CD8-positive, alpha-beta memory T cell (primary cell): Measurements from ENCODE around the gene PLXND1. TPM values are rescaled to one million over a fixed set of nuclear protein-coding genes. Genes with fewer than 3 reads are reported as not detected.

Experiments
- CTCF ChIA-PET: fragments of 350-600 bp; sonication (Branson Sonifier 250); formaldehyde crosslinking; loops from one replicate; lab custom pipeline; 2021; ENCODE audit warnings: antibody characterized with exemption; lab: Charles Lee
- POLR2A ChIA-PET: fragments of 350-600 bp; sonication (Branson Sonifier 250); formaldehyde crosslinking; loops from one replicate; lab custom pipeline; 2021; ENCODE audit warnings: antibody characterized with exemption; lab: Charles Lee
- DNase-seq, 5 donors: peaks; one replicate each; pipeline versions ENCODE4 v3.0.0 to v3.0.0-alpha.2; 2020 to 2022; ENCODE audit warnings: mixed read lengths in 1 of 5
- H3K27ac ChIP-seq: one replicate; pipeline ENCODE4 v1.7.0; 2013; ENCODE audit warnings: low read depth, mild to moderate bottlenecking, low read length, moderate library complexity
- H3K27me3 ChIP-seq: 2 replicates; pipeline ENCODE4 v1.7.0; 2013; ENCODE audit warnings: low read length, mild to moderate bottlenecking; ENCODE audit not compliant: insufficient read depth, poor library complexity, severe bottlenecking
- H3K36me3 ChIP-seq: 2 replicates; pipeline ENCODE4 v1.7.0; 2013; ENCODE audit warnings: mild to moderate bottlenecking, low read length, moderate library complexity; ENCODE audit not compliant: insufficient read depth
- H3K4me1 ChIP-seq: 2 replicates; pipeline ENCODE4 v1.7.0; 2013; ENCODE audit warnings: mild to moderate bottlenecking, low read length, moderate library complexity; ENCODE audit not compliant: insufficient read depth
- H3K4me3 ChIP-seq: 2 replicates; pipeline ENCODE4 v1.7.0; 2013; ENCODE audit warnings: mild to moderate bottlenecking, low read length
- H3K9me3 ChIP-seq: 2 replicates; pipeline ENCODE4 v1.7.0; 2013; ENCODE audit warnings: mild to moderate bottlenecking, low read length
- H3K27ac Mint-ChIP-seq, 8 donors: one replicate each; pipeline ENCODE4 v1.8.0; 2020 to 2021; ENCODE audit warnings: mixed read lengths in 8 of 8, mild to moderate bottlenecking in 6 of 8, inconsistent platforms in 3 of 8, moderate library complexity in 3 of 8
- H3K27me3 Mint-ChIP-seq, 2 donors: one replicate each; pipeline ENCODE4 v1.8.0; 2020 to 2021; ENCODE audit warnings: mixed read lengths in 2 of 2, mild to moderate bottlenecking in 1 of 2, moderate library complexity in 1 of 2
- H3K36me3 Mint-ChIP-seq, 3 donors: one replicate each; pipeline ENCODE4 v1.8.0; 2020 to 2021; ENCODE audit warnings: mixed read lengths in 3 of 3, inconsistent platforms in 1 of 3, mild to moderate bottlenecking in 1 of 3
- H3K4me1 Mint-ChIP-seq, 3 donors: one replicate each; pipeline ENCODE4 v1.8.0; 2020 to 2021; ENCODE audit warnings: mixed read lengths in 3 of 3, inconsistent platforms in 1 of 3, mild to moderate bottlenecking in 1 of 3
- H3K4me3 Mint-ChIP-seq, 7 donors: one replicate each; pipeline ENCODE4 v1.8.0; 2020 to 2021; ENCODE audit warnings: mixed read lengths in 7 of 7, mild to moderate bottlenecking in 6 of 7, moderate library complexity in 4 of 7, inconsistent platforms in 2 of 7
- H3K9me3 Mint-ChIP-seq, 5 donors: one replicate each; pipeline ENCODE4 v1.8.0; 2020 to 2022; ENCODE audit warnings: mixed read lengths in 5 of 5, mild to moderate bottlenecking in 3 of 5, moderate library complexity in 2 of 5, inconsistent platforms in 1 of 5
- polyA plus RNA-seq: library from polyadenylated mRNA; unstranded; fragments of 300-500 nt; fragmentation: Illumina TruSeq; gene quantifications from one replicate; pipeline ENCODE4 v1.2.3, GENCODE V29; 2021
- total RNA-seq, 2 experiments: library from RNA; stranded (reverse); gene quantifications; one replicate each; pipeline ENCODE4 v1.2.3, GENCODE V29; 2021

The PLXND1 gene
- total and polyA plus RNA-seq, 3 experiments from 2014 or later: 12.1 to 17.3 (median 15.2) TPM

DNA sequence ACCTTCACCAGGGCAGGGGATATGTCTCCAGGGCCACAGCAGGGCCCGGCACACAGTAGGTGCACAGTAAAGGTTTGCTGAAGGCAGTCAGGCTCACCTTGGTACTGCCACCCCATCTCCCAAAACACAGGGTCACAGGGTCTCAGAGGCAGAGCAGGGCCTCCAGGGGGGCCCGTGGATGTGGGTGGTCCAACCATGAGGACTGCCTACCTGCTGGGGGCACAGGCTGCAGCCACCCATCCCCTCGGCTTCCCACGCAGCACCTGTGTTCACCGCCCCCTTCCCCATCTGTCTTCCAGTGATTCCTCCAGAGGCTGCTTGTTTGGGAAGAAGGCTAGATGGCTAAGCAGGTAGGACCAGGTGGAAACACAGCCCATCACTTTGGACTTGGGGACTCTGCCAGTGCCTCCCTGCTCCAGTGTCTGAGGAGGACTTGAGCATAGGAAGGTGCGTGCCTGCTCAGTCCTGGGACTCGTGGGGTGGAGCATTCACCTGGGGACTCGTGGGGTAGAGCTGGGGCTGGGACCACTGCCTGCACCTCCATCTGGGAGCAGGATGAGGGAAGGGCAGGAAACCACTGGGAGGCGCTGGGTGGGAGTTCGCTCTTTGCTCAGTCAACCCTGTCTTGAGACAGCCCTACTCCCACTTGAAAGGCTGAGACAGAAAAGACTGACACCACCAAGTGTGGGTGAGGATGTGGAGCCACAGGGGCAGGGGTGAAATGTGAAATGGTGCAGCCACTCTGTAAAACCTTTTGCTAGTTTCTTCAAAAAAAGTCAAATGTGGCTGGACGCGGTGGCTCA lies 18.8 kb upstream of the PLXND1 start:
- no peaks in the 10 kb centered on the region for H3K9me3 Mint-ChIP-seq
- H3K27me3 ChIP-seq: no peaks in the 10 kb centered on the region
- ChIA-PET CTCF (interaction anchor here (1.2 to 4.1 kb wide), 3 partner anchors 135 to 202 kb away, joined by 4 to 31 read pairs (median 6); no protein-coding TSS in a partner anchor), POLR2A (interaction anchor here (0.8 kb wide), 1 partner anchor 28 kb away, joined by 6 read pairs; no protein-coding TSS in a partner anchor)
- no peak for DNase-seq
- H3K36me3 ChIP-seq: no peaks in the 10 kb centered on the region
- H3K27ac Mint-ChIP-seq: peak overlapping the region in 2 of 8 donors; percentile 12 to 29
- H3K27ac ChIP-seq: no peak overlapping the region
- H3K4me1 Mint-ChIP-seq: peaks cover 16 to 22% (median 20%) of the 10 kb centered on the region in 3 donors
- no peaks in the 10 kb centered on the region for H3K36me3 Mint-ChIP-seq
- no peak overlapping the region for H3K4me3 ChIP-seq
- H3K9me3 ChIP-seq: no peaks in the 10 kb centered on the region
- H3K27me3 Mint-ChIP-seq: peaks cover 0 to 1% of the 10 kb centered on the region in 2 donors
- H3K4me1 ChIP-seq: peaks cover 13% of the 10 kb centered on the region
- peak overlapping the region in 5 of 7 donors; percentile 26 to 85 (median 56) for H3K4me3 Mint-ChIP-seq

DNA sequence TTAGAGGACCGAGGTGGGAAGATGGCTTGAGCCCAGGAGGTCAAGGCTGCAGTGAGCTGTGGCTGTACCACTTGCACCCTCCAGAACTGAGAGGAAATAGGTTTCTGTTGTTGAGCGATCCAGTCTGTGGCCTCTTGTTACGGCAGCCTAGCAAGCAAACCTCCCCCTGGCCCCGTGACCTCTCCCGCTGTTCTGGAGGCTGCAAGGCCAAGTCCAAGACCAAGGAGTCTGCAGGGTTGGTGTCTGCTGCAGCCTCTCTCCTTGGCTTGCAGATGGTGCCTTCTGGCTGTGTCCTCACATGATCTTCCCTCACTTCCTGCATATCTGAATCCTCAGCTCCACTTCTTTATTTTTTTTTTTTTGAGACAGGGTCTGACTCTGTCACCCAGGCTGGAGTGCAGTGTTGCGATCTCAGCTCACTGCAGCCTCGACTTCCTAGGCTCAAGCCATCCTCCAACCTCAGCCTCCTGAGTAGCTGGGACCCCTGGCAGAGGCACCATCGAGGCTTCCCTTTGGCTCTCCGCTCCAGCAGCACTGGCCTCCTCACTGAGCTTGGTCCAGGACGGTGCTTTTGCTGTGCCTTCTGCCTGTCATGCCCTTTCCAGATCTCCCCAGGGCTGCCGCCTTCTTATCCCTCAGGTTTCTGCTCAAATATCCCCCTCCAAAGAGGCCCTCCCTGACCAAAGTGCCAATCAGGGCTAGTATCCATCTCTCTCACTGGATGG lies 18.0 kb upstream of the PLXND1 start:
- Mint-ChIP-seq H3K27me3 (peaks cover 0 to 1% of the 10 kb centered on the region in 2 donors), H3K9me3 (no peaks in the 10 kb centered on the region), H3K36me3 (no peaks in the 10 kb centered on the region), H3K4me1 (peaks cover 16 to 22% (median 20%) of the 10 kb centered on the region in 3 donors), H3K27ac (no peak overlapping the region), H3K4me3 (no peak overlapping the region)
- Histone ChIP-seq H3K4me1 (peaks cover 13% of the 10 kb centered on the region), H3K27ac (no peak overlapping the region), H3K36me3 (no peaks in the 10 kb centered on the region), H3K4me3 (no peak overlapping the region), H3K9me3 (no peaks in the 10 kb centered on the region), H3K27me3 (no peaks in the 10 kb centered on the region)
- ChIA-PET POLR2A (no interaction called here), CTCF (interaction anchor here (1.2 kb wide), 1 partner anchor 134 kb away, joined by 4 read pairs; no protein-coding TSS in a partner anchor)
- DNase-seq: no peak

DNA sequence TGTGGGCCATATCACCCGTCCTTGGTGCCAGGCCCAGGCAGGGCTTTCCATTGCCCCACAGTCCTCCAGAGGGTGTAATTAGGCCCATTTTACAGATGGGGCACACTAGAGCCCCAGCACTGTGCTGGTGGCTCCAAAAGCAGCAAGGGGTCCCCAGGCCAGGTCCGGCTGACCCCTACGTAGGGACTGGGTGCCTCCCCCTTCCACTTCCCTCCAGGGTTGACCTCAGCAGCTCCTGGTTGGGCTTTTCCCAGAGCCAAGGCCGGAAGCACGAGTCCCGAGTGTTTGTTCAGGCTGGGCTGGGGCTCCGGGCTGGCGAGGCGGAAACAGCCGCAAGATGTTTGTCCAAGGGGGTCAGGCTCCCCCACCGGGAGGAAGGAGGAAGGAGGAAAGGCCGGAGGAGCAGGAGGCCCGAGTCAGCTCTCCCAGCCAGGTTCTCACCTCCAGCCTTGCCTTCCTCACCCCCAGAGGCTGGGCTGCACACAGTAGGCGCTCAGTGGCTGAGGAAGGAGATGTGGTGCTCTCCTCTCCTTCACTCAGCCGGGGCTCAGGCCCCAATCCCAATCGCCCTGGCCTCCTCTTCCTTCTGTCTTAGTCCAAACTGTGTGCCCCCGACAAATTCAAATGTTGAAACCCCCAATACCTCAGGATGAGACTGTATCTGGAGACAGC lies 17.1 kb upstream of the PLXND1 start:
- H3K36me3 ChIP-seq: no peaks in the 10 kb centered on the region
- H3K27ac ChIP-seq: no peak overlapping the region
- peaks cover 0 to 1% of the 10 kb centered on the region in 2 donors for H3K27me3 Mint-ChIP-seq
- H3K4me3 Mint-ChIP-seq: no peak overlapping the region
- H3K9me3 Mint-ChIP-seq: no peaks in the 10 kb centered on the region
- H3K4me1 Mint-ChIP-seq: peaks cover 18 to 25% (median 22%) of the 10 kb centered on the region in 3 donors
- no peaks in the 10 kb centered on the region for H3K9me3 ChIP-seq
- H3K4me1 ChIP-seq: peaks cover 15% of the 10 kb centered on the region
- H3K36me3 Mint-ChIP-seq: no peaks in the 10 kb centered on the region
- peak in 1 of 5 donors; percentile 36 for DNase-seq
- H3K4me3 ChIP-seq: no peak overlapping the region
- CTCF ChIA-PET: interaction anchor here (1.2 kb wide), 1 partner anchor 133 kb away, joined by 4 read pairs; no protein-coding TSS in a partner anchor
- H3K27ac Mint-ChIP-seq: no peak overlapping the region
- POLR2A ChIA-PET: no interaction called here
- no peaks in the 10 kb centered on the region for H3K27me3 ChIP-seq

DNA sequence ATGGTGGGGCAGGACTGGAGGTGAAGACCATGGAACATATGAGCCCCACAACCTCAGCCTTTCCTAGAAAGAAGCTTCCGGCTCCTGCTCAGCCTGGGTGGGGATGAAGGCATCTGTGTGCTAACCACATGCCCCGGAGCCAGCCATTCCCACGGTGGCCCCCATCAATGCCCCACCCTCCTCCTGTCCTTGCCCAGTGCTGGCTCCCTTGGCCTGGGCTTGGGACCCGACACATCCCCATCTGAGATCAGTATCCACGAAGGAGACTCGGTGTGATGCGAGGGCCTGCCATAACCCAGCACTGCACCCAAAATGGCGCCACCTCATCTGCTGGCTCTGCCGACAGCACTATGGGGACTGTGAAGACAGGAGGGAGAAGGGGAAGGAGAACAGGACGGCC lies 16.5 kb upstream of the PLXND1 start:
- H3K27ac Mint-ChIP-seq: peak overlapping the region in 2 of 8 donors; percentile 24 to 56
- Histone ChIP-seq H3K27me3 (no peaks in the 10 kb centered on the region), H3K27ac (no peak overlapping the region), H3K4me1 (peaks cover 15% of the 10 kb centered on the region), H3K36me3 (no peaks in the 10 kb centered on the region), H3K4me3 (no peak overlapping the region), H3K9me3 (no peaks in the 10 kb centered on the region)
- H3K9me3 Mint-ChIP-seq: no peaks in the 10 kb centered on the region
- peaks cover 17 to 28% (median 23%) of the 10 kb centered on the region in 3 donors for H3K4me1 Mint-ChIP-seq
- POLR2A ChIA-PET: no interaction called here
- peak overlapping the region in 2 of 7 donors; percentile 27 to 36 for H3K4me3 Mint-ChIP-seq
- CTCF ChIA-PET: interaction anchor here (0.8 to 1.3 kb wide), 2 partner anchors 46 to 133 kb away, joined by 3 to 4 read pairs; no protein-coding TSS in a partner anchor
- H3K36me3 Mint-ChIP-seq: no peaks in the 10 kb centered on the region
- DNase-seq: peak in 1 of 5 donors; percentile 42
- H3K27me3 Mint-ChIP-seq: peaks cover 0 to 3% of the 10 kb centered on the region in 2 donors

DNA sequence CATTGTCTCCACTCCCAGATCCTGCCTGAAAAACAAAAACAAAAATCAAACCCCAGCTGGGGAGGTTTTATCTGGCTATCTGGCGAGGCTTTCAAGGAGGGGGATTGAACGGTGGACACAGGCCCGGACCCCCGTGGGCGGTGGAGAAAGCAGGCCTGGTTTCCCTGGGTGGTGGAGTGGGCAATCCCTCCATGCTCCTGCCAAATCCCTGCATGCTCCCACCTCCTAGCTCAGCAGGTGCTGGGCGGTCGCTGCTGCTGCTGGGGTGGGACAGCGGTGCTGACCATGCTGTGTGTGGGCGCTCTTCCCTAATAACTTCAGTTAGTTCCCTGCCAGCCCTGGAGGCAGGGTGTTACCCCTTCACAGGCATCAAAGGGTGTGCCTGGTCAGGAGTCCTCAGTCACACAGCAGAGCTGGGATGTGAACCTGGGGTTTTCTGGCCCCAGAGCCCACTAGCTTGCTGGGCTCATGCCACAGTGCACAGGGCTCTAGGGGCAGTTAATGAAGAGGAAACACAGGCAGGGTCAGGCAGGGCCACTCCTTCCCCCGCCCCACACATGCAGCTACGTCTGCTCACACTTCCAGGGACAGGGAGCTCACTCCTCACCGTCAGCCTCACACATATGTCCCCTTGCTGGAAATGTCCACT lies 15.9 kb upstream of the PLXND1 start:
- Mint-ChIP-seq H3K4me3 (no peak overlapping the region), H3K4me1 (peaks cover 12 to 22% (median 17%) of the 10 kb centered on the region in 3 donors), H3K27ac (no peak overlapping the region), H3K27me3 (peaks cover 0 to 5% of the 10 kb centered on the region in 2 donors), H3K36me3 (no peaks in the 10 kb centered on the region), H3K9me3 (no peaks in the 10 kb centered on the region)
- no peak overlapping the region for H3K4me3 ChIP-seq
- no peaks in the 10 kb centered on the region for H3K36me3 ChIP-seq
- no peaks in the 10 kb centered on the region for H3K9me3 ChIP-seq
- DNase-seq: peak in 1 of 5 donors; percentile 8
- H3K4me1 ChIP-seq: peaks cover 10% of the 10 kb centered on the region
- CTCF ChIA-PET: interaction anchor here (0.8 to 1.3 kb wide), 2 partner anchors 45 to 132 kb away, joined by 3 to 4 read pairs; no protein-coding TSS in a partner anchor
- H3K27ac ChIP-seq: no peak overlapping the region
- POLR2A ChIA-PET: no interaction called here
- no peaks in the 10 kb centered on the region for H3K27me3 ChIP-seq

DNA sequence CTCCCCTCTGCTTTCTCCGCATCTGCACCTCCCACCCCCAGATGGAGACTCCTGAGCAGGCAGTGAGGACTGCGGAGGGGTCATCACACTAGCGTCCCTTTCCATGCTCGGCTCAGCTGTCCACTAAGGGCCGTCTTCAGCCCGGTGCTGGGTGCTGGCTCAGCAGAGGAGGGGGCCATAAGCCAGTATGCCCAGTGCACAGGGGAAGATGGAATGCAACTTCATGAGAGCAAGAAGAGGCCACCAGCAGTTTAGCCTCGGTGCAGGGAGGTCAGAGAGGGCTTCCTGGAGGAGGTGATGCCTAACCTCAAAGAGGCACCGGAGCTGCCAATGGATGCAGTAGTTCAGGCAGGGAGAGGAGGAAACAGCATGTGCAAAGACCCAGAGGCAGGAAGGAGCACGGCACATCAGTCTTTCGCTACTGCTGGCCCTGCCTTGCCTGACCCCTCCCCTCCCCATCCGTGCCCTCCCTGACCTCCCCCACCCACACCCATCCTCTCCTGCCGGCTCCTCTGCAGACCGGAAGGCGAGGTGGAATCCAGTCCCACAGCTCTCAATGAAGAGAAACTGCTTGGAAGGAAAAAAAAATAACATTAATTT lies 15.2 kb upstream of the PLXND1 start:
- H3K4me3 ChIP-seq: no peak overlapping the region
- CTCF ChIA-PET: interaction anchor here (1.3 kb wide), 1 partner anchor 132 kb away, joined by 3 read pairs; no protein-coding TSS in a partner anchor
- H3K27me3 Mint-ChIP-seq: peaks cover 0 to 5% of the 10 kb centered on the region in 2 donors

More for the DNA sequence above, 15.2 kb upstream of the PLXND1 start:
- POLR2A ChIA-PET: no interaction called here
- Histone ChIP-seq H3K9me3 (no peaks in the 10 kb centered on the region), H3K27me3 (no peaks in the 10 kb centered on the region), H3K4me1 (peaks cover 10% of the 10 kb centered on the region), H3K36me3 (no peaks in the 10 kb centered on the region), H3K27ac (no peak overlapping the region)
- H3K36me3 Mint-ChIP-seq: no peaks in the 10 kb centered on the region
- H3K9me3 Mint-ChIP-seq: no peaks in the 10 kb centered on the region
- H3K4me3 Mint-ChIP-seq: no peak overlapping the region
- H3K4me1 Mint-ChIP-seq: peaks cover 12 to 18% (median 13%) of the 10 kb centered on the region in 3 donors
- peak in 1 of 5 donors; percentile 20 for DNase-seq
- H3K27ac Mint-ChIP-seq: no peak overlapping the region
